HepG2 (cell line): ENCODE data around the gene RABGGTB. TPM values are rescaled to one million over a fixed set of nuclear protein-coding genes. Genes with fewer than 3 reads are reported as not detected.

Experiments used
- DZIP1 ChIP-seq: sonication (generic); formaldehyde crosslinking; IDR thresholded peaks from 2 replicates; pipeline ENCODE4 v1.5.0; 2020; ENCODE audit warnings: mild to moderate bottlenecking, missing genetic modification reagents
- ETV5 ChIP-seq: IDR thresholded peaks from 2 replicates; pipeline ENCODE4 v1.6.1; 2018; ENCODE audit warnings: missing biosample characterization, missing genetic modification reagents, inconsistent platforms, borderline replicate concordance
- EZH2 ChIP-seq: conservative IDR thresholded peaks from 2 replicates; pipeline ENCODE4 v1.6.1; 2012; ENCODE audit warnings: mild to moderate bottlenecking, low read depth, low read length, moderate library complexity
- LRRFIP1 ChIP-seq: sonication (generic); formaldehyde crosslinking; conservative IDR thresholded peaks from 2 replicates; pipeline ENCODE4 v1.4.0; 2020; ENCODE audit warnings: missing genetic modification reagents
- NFE2 ChIP-seq: sonication (generic); formaldehyde crosslinking; IDR thresholded peaks from 2 replicates; pipeline ENCODE4 v1.4.0; 2020; ENCODE audit warnings: missing genetic modification reagents
- PHF20 ChIP-seq: sonication (generic); formaldehyde crosslinking; IDR thresholded peaks from 2 replicates; pipeline ENCODE4 v1.5.0; 2020; ENCODE audit warnings: mild to moderate bottlenecking, missing genetic modification reagents
- RFX1 ChIP-seq: fragments of 450-650 bp; IDR thresholded peaks from 2 replicates; pipeline ENCODE4 v1.6.1; 2017
- XRCC5 ChIP-seq: fragments of 200-400 bp; formaldehyde crosslinking; optimal IDR thresholded peaks from 2 replicates; pipeline ENCODE3; 2017; ENCODE audit warnings: mild to moderate bottlenecking, low read length
- YY1 ChIP-seq: IDR thresholded peaks from 2 replicates; pipeline ENCODE4 v1.6.1; 2011; ENCODE audit warnings: low read length, low read depth, moderate library complexity, mild to moderate bottlenecking; ENCODE audit not compliant: insufficient read depth, insufficient replicate concordance
- ZBTB14 ChIP-seq: sonication (generic); formaldehyde crosslinking; IDR thresholded peaks from 2 replicates; pipeline ENCODE4 v1.4.0; 2020; ENCODE audit warnings: missing genetic modification reagents
- ZBTB20 ChIP-seq: sonication (generic); formaldehyde crosslinking; IDR thresholded peaks from 2 replicates; pipeline ENCODE4 v1.8.1; 2023; ENCODE audit warnings: missing genetic modification reagents, low read depth, mild to moderate bottlenecking, borderline replicate concordance
- ZFYVE20 ChIP-seq: sonication (generic); formaldehyde crosslinking; IDR thresholded peaks from 2 replicates; pipeline ENCODE4 v1.8.0; 2023; ENCODE audit warnings: low read depth, mild to moderate bottlenecking, moderate library complexity, missing genetic modification reagents, borderline replicate concordance
- ZNF660 ChIP-seq: sonication (generic); formaldehyde crosslinking; IDR thresholded peaks from 2 replicates; pipeline ENCODE4 v1.5.1; 2020; ENCODE audit warnings: mild to moderate bottlenecking, low read depth, missing genetic modification reagents, borderline replicate concordance
- ZNF672 ChIP-seq: sonication (generic); formaldehyde crosslinking; IDR thresholded peaks from 2 replicates; pipeline ENCODE4 v1.8.1; 2022; ENCODE audit warnings: missing genetic modification reagents
- ZNF720 ChIP-seq: sonication (generic); formaldehyde crosslinking; IDR thresholded peaks from 2 replicates; pipeline ENCODE4 v1.4.0; 2020; ENCODE audit warnings: missing genetic modification reagents
- ZNF83 ChIP-seq: sonication (generic); formaldehyde crosslinking; IDR thresholded peaks from 2 replicates; pipeline ENCODE4 v1.4.0; 2020; ENCODE audit warnings: missing genetic modification reagents, mild to moderate bottlenecking, borderline replicate concordance
- ZSCAN30 ChIP-seq: sonication (generic); formaldehyde crosslinking; IDR thresholded peaks from 2 replicates; pipeline ENCODE4 v1.5.0; 2020; ENCODE audit warnings: mild to moderate bottlenecking, missing genetic modification reagents
- polyA plus RNA-seq, 8 experiments: library from polyadenylated mRNA; depleted of rRNA in 3 of 8; stranded (reverse) in 7 of 8; unstranded in 1 of 8; fragments of >200 nt; fragmentation: Illumina TruSeq in 4 of 8; extraction: Trizol in 4 of 8; gene quantifications; 2 replicates each; pipeline versions ENCODE4 v1.2.1 to v1.2.3, GENCODE V29; 2011 to 2016; ENCODE audit warnings: low read depth in 4 of 8, missing spikeins in 1 of 8, mixed read lengths in 1 of 8; ENCODE audit not compliant: insufficient read depth in 1 of 8
- total RNA-seq, 5 experiments: library from RNA; depleted of rRNA; stranded (reverse); fragments of >200 nt; fragmentation: Illumina TruSeq; extraction: Trizol; gene quantifications; 2 replicates each; pipeline ENCODE4 v1.2.3, GENCODE V29; 2016; ENCODE audit warnings: low read depth in 1 of 5
- TF ChIP-seq, protein P1 (sequence below): sonication (generic); formaldehyde crosslinking; IDR thresholded peaks from 2 replicates; pipeline ENCODE4 v1.5.1; 2020; ENCODE audit warnings: mild to moderate bottlenecking, missing genetic modification reagents, moderate library complexity
- TF ChIP-seq, protein P2 (sequence below): sonication (generic); formaldehyde crosslinking; IDR thresholded peaks from 2 replicates; pipeline ENCODE4 v1.9.0; 2022; ENCODE audit warnings: low read depth, missing genetic modification reagents

The RABGGTB gene
- total and polyA plus RNA-seq, 2 of the 13 experiments (the other 11 are each of a cell fraction or from before 2014, with no cell fraction given) = 185 to 290 TPM

DNA sequence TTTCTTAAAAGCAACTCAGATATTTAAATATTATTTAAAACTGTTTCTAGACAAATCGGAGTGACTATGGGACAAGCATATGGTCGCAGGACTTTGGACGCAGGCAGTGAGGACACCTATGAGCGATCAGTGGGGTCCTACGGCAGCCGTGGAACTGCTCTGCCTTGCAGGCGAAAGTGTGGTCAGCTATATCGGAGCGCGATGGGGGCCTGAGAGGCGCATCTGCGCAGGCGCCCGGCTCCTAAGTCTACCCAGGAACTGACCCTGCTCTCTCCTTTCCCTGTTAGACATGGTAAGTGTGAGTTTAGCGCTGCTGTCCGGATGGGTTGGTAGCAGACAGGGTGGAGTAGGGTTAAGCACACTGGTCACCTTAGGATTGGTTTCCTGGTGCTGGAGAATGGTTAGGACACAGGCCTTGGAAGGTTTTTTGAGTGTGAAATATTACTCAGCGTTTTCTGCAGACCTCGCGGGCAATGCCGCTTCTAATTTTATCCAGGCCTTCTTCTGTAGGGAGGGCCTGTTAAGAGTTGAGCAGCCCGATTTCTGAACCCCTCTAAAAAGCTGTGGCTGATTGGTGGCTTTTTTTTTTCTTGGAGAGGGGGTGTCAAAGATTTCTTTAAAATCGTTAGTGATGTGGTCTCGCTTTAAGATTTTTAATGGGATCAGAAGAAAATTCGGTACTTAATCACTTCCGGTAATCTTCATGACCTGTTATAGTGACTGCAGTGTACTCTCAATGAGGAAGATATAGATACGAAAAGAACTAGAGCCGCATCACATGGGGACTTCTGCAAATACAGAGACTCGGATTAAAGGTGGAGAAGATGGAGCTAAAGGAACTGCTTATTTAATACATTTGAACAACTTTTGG lies at the start of gene RABGGTB (continued):
- TF ChIP-seq DZIP1 (no peak), YY1 (peak; percentile 40), ZNF660 (CRISPR knock-in tag) (no peak), RFX1 (no peak), LRRFIP1 (CRISPR knock-in tag) (no peak), ETV5 (CRISPR knock-in tag) (peak; percentile 58; the same call in 1 of the 2 replicates), ZNF83 (CRISPR knock-in tag) (peak; percentile 81; the same call in 1 of the 2 replicates), ZNF672 (no peak), ZNF720 (CRISPR knock-in tag) (no peak), PHF20 (CRISPR knock-in tag) (peak; percentile 82), XRCC5 (peak; percentile 89), ZBTB20 (no peak), NFE2 (CRISPR knock-in tag) (no peak), ZBTB14 (CRISPR knock-in tag) (no peak), EZH2 (no peak), ZFYVE20 (no peak), ZSCAN30 (CRISPR knock-in tag) (no peak)
- TF ChIP-seq, protein P1, sequence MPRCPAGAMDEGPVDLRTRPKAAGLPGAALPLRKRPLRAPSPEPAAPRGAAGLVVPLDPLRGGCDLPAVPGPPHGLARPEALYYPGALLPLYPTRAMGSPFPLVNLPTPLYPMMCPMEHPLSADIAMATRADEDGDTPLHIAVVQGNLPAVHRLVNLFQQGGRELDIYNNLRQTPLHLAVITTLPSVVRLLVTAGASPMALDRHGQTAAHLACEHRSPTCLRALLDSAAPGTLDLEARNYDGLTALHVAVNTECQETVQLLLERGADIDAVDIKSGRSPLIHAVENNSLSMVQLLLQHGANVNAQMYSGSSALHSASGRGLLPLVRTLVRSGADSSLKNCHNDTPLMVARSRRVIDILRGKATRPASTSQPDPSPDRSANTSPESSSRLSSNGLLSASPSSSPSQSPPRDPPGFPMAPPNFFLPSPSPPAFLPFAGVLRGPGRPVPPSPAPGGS (CRISPR knock-in tag) = no peak
- TF ChIP-seq, protein P2, sequence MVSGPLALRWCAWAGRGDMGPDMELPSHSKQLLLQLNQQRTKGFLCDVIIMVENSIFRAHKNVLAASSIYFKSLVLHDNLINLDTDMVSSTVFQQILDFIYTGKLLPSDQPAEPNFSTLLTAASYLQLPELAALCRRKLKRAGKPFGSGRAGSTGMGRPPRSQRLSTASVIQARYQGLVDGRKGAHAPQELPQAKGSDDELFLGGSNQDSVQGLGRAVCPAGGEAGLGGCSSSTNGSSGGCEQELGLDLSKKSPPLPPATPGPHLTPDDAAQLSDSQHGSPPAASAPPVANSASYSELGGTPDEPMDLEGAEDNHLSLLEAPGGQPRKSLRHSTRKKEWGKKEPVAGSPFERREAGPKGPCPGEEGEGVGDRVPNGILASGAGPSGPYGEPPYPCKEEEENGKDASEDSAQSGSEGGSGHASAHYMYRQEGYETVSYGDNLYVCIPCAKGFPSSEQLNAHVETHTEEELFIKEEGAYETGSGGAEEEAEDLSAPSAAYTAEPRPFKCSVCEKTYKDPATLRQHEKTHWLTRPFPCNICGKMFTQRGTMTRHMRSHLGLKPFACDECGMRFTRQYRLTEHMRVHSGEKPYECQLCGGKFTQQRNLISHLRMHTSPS (CRISPR knock-in tag) = no peak
